NCI-H2107 (cell line): ENCODE measurements around the gene TP53.
"Not testable (repeated sequence)": the region's sequence is repeated elsewhere in the genome, so short reads cannot be mapped to it uniquely, and the experiment has no call there.

ENCODE experiments used
- DNase-seq: peaks from one replicate; lab custom pipeline; 2025; lab: John Stamatoyannopoulos, UW

TP53 gene

GRCh38 chr17:7631398-7632380 lies 55.6 kb downstream of the TP53 start:
- DNase-seq: no peak

DNA sequence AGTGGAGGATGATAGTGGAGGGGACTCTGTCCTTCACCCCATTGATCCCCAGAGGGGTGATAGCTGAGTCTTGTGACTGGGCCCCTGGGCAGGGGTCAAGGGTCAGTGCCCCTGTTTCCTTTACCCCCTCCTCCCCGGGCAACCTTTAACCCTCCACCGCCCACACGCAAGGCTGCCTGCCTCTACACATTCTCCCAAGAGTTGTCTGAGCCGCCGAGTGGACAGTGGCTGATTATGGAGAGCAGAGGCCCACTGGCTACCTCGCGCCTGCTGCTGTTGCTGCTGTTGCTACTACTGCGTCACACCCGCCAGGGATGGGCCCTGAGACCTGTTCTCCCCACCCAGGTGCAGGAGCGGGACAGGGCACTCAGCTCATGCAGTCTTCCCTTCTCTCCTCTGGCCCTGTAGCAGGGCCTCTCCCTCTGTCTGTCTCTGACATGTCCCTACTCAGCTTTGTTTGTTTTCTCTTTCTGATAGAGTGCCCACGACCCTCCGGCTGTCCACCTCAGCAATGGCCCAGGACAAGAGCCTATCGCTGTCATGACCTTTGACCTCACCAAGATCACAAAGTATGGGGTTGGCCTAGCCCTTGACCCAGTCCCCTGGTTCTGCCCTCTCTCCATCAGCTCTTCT lies 57.2 kb downstream of the TP53 start, which contains the start of gene SHBG:
Gene SHBG, plus strand, starts transcription at position 197 of the 633 bp plus-strand sequence. Its CDS starts 38 bp downstream, at position 235.
- DNase-seq: no peak

DNA sequence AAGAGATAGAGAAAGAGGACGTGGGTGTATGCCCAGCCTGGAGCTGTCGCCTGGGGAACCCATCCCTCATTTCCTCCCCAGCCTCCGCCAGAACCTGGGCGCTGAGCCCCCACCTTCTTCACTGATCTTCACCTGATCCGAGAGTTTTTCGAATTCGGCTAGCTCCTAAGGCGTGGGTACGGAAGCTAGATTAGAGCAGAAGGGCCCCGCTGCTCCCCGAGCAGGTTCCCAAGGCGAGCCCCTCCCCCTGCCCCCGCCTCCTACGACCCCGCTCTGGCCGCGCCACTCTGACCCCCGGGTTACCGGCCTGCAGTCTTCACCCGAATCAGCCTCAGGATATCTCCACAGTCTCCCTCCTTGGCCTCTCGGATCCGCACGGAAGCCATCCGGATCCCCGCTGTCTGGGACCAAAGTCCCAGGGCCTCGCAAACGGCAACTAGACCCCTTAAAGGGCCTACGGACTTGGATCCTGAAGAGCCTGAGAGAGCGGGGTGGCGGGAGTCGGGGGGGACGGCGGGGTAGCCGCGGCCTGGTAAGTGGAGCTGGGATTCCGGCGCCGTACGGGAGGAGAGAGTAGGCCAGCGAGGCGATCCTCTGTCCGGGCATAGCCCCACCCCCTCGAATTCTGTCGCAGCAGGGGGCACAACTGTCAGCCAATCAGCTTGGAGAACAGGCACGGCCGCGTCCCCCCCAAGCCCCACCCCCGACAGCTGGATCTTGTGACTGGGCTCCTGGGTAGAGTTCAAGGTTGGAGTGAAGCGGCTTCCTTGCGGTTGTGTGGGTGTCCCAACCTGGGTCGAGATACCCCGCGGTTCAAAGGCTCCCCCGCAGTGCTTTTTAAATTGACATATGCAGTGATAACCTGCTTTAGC lies 59.8 kb downstream of the TP53 start, which contains the start of gene SAT2:
Gene SAT2, minus strand, starts transcription at position 572 of the 872 bp plus-strand sequence. Its CDS starts 186 bp downstream, at position 386.
- peak; percentile 66 for DNase-seq

DNA sequence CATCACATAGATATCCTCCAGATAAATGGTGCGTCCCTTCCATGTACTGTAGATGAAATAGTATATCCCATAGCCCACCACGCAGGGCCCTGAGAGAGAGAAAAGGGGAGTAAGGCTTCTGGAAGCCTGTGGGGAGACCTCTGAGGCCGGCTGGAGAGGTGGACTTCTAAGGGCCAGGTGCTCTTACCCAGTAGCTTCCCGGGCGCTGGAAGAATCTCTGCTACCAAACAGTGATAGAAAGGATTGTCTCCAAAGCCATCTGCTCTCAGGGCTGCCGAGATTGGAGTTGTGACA lies 60.4 kb downstream of the TP53 start:
- no peak for DNase-seq

DNA sequence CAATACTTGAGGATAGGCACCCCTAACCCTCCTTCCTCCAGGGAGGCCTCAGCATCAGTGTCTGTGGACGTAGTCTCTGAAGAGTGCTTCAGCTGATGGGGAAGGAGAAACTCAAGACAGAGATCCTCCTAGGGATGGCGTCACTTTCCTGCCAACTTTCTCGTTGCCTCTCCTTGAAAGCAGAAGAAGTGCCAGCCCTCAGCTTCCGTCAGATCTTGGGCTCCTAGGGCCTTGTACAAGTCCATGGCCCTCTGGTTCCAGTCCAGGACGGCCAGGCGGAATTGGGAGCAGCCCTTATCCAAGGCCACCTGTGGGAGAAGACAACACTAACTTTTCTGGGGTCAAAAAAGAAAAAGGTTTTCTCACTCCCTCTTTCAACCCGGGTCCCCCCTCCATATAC lies 61.0 kb downstream of the TP53 start:
- no peak for DNase-seq

GRCh38 chr17:7625749-7626148 lies 61.5 kb downstream of the TP53 start:
- not testable (repeated sequence) for DNase-seq

- no peak for DNase-seq
These were observed 63.6 kb downstream of the TP53 start for GRCh38 chr17:7623661-7624060.

GRCh38 chr17:7620835-7621234 lies 66.5 kb downstream of the TP53 start:
- no peak for DNase-seq

DNA sequence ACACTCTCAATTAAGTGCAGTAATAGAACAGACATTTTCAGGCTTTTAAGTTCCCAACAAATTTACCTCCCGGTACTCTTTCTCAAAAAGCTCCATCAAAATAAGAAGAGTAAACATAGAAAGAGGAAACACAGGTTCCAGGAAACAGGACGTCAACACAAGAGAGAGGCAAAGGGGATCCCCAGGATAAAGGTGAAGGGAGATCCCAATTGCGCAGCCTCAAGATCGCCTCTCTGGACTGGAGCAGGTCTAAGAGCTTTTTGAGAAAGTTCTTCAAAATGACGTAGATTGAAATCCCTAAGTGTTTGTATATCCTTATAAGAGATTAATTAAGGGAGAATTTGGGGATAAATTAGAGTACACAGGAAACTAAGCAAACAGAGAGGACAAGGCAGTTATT lies 68.7 kb downstream of the TP53 start:
- no peak for DNase-seq
